Measurements from ENCODE around the gene OR10P1. TPM values are rescaled to one million over a fixed set of nuclear protein-coding genes. Genes with fewer than 3 reads are reported as not detected.

Gene OR10P1
- total RNA-seq, 1 donor from 2014 or later, result not detected

DNA sequence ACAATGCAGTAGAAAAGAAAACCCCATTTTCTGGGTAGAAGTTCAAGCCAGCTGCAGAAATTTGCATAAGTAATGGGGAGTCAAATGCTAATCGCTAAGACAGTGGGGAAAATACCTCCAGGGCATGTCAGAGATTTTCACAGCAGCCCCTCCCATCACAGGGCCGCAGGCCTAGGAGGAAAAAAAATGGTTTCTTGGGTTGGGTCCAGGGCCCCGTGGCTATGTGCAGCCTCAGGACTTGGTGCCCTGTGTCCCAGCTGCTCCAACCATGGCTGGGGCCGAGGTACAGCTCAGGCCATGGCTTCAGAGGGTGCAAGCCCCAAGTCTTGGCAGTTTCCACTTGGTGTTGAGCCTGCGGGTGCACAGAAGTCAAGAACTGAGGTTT is 14.6 kb downstream of the OR10P1 start:
- DNase-seq (ENCODE audit: low read depth in 2 of 2), result no peak

DNA sequence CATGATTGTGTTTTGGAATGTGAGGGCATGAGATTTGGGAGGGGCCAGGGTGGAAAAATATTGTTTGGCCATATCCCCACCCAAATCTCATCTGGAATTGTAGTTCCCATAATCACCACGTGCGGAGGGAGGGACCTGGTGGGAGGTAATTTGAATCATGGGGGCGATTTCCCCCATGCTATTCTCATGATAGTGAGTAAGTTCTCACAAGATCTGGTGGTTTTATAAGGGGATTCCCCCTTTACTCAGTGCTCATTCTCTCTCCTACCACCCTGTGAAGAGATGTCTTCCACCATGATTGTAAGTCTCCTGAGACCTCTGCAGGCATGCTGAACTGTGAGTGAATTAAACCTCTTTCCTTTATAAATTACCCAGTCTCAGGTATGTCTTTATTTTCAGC is 15.7 kb downstream of the OR10P1 start:
- DNase-seq (ENCODE audit: low read depth in 2 of 2), result no peak

- no peak for DNase-seq (ENCODE audit: low read depth in 2 of 2)
These were observed 16.3 kb downstream of the OR10P1 start for GRCh38 chr12:55653031-55653430.

DNA sequence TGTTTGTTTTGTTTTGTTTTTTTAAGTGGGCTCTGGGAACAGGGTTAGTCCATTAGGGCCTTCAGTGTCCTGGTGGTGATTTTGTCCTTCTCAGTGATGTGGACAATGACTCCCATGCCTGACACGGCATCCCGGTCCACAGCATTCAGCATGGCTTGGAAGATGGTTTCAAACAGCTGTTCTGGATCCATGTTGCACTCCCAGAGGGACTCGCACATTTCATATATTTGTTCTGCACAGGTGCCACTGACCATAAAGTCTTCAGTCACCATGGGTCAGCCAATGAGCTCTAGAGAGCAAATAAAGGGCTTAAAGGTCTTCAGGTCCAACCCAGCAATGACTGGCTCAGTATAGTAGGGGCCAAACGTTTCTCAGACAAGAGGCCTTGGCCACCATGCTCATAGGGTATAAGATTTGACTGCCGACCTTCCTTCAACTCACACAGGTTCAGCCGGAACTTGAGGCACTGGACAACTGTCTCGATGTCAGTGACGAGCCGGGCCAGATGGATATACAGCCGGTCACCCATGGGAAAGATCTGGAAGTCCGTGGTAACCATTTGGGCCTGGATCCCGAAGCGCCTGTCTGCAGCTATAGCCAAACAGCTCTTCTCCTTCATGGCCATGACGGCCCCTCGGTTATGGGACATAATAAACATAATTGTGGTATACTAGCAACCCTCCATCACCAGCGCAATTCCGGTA is 18.0 kb downstream of the OR10P1 start:
- DNase-seq (ENCODE audit: low read depth in 2 of 2), result no peak

- DNase-seq (ENCODE audit: low read depth in 2 of 2), result no peak
These were observed 20.5 kb downstream of the OR10P1 start for GRCh38 chr12:55657212-55657611.

DNA sequence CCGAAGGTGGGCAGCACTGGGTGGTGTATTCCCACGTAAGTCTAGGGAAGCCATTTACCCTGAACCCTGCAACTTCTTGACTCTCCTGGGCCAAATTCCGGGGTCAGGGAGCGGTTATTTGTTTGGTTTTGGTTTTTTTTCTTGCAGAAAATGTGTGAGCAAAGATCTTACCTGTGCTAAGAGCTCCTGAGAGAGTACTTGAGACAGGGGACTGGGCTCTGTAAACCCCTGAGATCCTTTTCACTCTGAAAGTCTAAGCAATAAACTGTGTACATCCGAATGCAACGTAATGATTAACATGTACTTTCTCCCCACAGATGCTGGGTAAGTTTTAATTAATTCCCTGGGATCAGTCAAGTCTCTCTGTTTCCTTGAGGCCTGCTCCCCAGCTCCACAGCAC is 21.5 kb downstream of the OR10P1 start:
- no peak for DNase-seq (ENCODE audit: low read depth in 2 of 2)

DNA sequence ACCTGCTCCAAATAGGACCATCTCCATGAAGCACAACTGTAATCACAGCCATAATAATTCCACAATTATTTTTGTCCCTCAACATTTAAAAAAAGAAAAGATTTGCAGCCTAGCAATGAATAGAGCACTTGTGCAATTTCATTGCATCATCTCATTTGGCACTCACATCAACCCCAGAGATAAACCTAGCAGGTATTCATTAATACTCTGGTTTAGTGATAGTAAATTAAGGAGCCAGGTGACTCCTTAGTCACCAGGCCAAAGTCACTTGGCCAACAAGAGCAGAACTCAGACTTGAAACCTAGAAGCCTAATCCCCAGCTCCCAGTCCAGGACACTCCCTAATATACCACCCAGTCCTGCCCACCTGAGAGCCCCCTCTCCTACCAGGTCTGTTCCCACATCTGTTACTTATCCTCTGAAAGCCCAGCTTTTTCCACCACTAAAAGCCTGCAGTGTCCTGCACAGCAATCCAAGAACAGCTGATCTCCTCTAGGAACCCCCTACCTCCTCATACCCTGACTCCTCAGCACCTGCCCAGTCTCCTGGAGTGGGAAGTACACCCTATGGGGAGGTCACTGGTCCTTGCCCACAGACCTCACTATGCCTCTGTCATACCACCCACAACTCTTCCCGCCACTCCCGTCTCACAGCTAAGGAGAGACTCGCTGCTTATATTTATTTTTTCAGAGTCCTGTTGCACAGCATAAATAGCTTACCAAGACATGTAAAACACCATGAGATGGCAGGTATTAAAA is 22.1 kb downstream of the OR10P1 start:
- DNase-seq (ENCODE audit: low read depth in 2 of 2), result no peak

GRCh38 chr12:55659486-55660385 is 23.0 kb downstream of the OR10P1 start:
- DNase-seq (ENCODE audit: low read depth in 2 of 2), result peak; percentile 26 to 46

DNA sequence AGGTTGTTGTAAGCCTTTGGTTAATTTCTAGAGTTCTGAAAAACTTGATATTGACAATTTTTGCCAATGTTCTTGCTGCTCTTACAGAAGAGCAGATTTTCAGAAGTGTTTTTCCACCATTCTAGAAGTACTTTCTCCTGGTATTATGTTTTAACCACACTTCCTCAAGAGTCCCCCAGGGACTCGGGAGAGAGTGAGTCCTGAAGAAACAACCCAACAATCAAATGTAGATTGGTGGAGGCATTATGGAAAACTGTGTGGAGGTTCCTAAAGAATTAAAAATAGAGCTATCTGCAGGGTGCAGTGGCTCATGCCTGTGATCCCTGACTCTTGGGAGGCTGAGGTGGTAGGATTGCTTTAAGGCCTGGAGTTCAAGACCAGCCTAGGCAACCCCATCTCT is 26.7 kb downstream of the OR10P1 start:
- no peak for DNase-seq (ENCODE audit: low read depth in 2 of 2)

DNA sequence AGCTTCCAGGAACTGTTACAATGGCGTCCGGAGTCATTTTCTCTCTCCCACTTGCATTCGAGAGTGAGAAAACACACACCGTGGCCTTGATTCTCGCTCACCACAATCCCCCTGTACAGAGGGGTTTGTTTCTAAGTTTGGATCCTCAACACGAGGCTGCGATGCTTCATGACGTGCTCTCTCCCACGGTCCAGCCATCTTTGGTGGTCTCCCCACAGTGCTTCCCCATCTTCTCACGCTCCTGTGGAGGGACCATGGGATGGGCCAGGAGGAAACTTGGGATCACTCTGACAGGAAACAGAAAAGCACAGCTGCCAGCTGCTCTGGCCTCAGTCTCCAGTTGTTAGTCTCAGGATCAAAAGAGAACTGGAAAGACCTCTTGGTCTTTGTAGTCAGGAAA is 28.1 kb downstream of the OR10P1 start:
- DNase-seq (ENCODE audit: low read depth in 2 of 2), result no peak

DNA sequence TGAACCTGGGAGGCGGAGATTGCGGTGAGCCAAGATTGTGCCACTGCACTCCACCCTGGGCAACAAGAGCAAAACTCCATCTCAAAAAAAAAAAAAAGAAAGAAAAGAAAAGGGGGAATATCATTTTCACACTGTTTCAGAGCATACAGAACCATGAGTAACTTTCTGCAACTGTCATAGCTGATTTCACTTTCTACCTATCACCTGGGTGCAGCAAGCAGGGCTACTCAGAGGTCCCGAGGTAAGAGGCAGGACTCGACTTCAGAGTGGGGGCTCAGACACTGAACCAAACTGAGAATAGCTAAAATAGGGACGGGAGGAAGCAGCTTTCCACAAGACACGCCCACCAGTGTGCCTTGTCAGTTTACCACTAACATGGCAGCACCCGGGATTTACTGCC is 29.8 kb downstream of the OR10P1 start:
- DNase-seq (ENCODE audit: low read depth in 2 of 2), result no peak

DNA sequence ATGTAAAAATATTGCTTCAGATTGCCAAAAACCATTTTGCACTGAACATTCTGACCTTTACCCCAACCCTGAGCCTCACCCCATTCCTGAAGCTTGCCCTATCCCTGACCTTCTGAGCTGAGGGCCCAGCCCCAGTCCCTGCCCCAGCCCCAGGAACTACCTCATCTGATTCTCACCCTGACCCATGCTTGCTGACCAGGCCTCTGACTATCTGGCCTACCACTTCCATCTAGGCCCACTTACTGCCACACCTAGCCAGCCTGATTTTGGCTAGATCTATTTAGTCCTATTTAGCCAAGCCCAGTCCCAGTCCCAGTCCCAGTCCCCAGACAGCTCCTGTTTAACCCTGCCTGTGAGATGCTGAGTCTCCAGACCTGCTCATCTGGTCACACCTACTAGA is 33.6 kb downstream of the OR10P1 start:
- DNase-seq (ENCODE audit: low read depth in 2 of 2), result no peak

- no peak for DNase-seq (ENCODE audit: low read depth in 2 of 2)
These were observed 35.1 kb downstream of the OR10P1 start for GRCh38 chr12:55671746-55672145.

GRCh38 chr12:55673638-55674037 is 36.9 kb downstream of the OR10P1 start:
- DNase-seq (ENCODE audit: low read depth in 2 of 2), result no peak

DNA sequence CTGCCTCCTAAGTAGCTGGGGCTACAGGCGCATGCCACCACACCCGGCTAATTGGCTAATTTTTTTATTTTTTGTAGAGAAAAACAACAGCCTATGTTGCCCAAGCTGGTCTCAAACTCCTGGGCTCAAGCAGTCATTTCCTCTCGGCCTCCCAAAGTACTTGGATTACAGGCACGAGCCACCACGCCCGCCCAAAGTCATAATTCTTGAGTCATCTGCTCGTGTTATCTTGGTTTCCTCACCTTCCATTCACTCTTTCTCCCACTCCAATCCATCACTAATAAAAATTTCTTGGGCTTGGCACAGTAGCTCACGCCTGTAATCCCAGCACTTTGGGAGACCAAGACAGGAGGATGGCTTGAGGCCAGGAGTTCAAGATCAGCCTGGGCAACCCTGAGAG is 39.0 kb downstream of the OR10P1 start:
- no peak for DNase-seq (ENCODE audit: low read depth in 2 of 2)

DNA sequence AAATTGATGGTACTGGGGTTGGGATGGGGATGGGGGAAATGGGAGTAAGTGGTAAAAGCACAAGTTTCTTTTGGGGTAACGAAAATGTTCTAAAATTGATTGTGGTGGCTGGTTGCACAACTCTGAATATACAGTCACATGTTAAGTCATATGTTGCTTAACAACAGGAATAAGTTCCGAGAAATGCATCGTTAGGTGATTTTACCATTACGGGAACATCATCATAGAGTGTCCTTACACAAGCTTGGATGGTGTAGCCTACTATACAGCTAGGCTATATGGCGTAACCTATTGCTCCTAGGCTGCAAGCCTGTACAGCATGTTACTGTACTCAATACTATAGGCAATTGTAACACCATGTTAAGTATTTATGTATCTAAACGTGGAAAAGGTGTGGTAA is 40.0 kb downstream of the OR10P1 start:
- DNase-seq (ENCODE audit: low read depth in 2 of 2), result no peak

- DNase-seq (ENCODE audit: low read depth in 2 of 2), result no peak
These were observed 43.0 kb downstream of the OR10P1 start for GRCh38 chr12:55679691-55680090.

DNA sequence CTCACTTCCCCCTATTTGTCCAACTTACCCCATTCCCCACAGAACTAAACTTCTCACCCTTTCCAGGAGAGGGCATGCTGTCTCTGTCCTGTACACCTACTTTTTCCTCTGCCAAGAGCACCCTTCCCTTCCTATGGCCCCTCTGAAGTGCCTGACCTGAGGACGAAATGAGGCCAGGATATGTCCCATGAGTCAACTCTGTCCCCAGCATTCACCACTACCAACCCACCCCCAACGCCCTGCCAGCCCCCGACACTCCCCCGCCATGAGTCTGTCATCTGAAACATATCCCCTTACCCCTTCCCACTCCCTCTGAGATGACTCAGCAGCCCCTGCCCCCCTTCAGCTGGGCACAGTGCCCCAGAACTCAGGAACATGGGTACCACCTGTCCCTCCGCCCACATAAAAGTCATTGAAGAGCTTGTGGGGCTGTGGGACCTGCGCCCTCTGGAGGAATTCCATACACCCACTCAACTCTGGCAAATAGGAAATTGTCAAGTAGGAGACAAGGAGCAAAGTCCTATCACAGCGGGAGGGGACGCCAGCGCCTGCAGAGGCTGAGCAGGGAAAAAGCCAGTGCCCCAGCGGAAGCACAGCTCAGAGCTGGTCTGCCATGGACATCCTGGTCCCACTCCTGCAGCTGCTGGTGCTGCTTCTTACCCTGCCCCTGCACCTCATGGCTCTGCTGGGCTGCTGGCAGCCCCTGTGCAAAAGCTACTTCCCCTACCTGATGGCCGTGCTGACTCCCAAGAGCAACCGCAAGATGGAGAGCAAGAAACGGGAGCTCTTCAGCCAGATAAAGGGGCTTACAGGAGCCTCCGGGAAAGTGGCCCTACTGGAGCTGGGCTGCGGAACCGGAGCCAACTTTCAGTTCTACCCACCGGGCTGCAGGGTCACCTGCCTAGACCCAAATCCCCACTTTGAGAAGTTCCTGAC is 44.7 kb downstream of the OR10P1 start:
- peak; percentile 15 to 25 for DNase-seq (ENCODE audit: low read depth in 2 of 2)

DNA sequence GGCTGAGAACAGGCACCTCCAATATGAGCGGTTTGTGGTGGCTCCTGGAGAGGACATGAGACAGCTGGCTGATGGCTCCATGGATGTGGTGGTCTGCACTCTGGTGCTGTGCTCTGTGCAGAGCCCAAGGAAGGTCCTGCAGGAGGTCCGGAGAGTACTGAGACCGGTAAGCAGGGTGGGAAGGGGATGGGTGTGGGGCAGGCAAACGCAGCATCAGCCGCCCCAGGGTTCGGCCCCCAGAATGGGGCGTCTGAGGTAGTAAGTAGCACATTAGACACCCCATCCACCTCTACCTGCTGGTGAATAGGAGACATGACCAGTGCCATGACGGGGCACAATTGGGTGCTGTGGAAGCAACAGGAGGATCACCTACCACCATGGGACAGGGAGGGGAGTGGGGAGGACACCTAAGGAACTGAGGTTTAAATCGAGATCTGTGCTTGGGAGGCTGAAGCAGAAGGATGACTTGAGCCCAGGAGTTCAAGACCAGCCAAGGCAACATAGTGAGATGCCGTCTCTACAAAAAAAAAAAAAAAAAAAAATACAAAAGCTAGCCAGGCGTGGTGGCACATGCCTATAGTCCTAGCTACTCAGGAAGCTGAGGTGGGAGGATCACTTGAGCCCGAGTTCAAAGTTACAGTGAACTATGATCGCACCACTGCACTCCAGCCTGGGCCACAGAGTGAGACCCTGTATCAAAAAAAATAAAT is 45.5 kb downstream of the OR10P1 start:
- no peak for DNase-seq (ENCODE audit: low read depth in 2 of 2)

DNA sequence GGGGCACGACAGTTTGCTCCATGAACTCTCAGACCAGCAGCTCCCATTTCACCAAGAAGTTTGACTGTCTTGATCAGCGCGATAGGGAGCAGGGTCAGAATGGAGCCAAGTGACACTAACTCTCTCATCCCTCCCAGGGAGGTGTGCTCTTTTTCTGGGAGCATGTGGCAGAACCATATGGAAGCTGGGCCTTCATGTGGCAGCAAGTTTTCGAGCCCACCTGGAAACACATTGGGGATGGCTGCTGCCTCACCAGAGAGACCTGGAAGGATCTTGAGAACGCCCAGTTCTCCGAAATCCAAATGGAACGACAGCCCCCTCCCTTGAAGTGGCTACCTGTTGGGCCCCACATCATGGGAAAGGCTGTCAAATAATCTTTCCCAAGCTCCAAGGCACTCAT is 47.0 kb downstream of the OR10P1 start:
- DNase-seq (ENCODE audit: low read depth in 2 of 2), result no peak
